Dermis lymphatic vessel endothelial cell (primary cell): Measurements from ENCODE around the gene MYL12A. TPM values are rescaled to one million over a fixed set of nuclear protein-coding genes. Genes with fewer than 3 reads are reported as not detected.

Source experiments
- total RNA-seq: library from RNA; depleted of rRNA; stranded (reverse); fragments of >200 nt; gene quantifications from 2 replicates; pipeline ENCODE4 v1.2.1, GENCODE V29; 2014

MYL12A gene
- 1,097 and 1,572 TPM in 2 replicates for total RNA-seq

DNA sequence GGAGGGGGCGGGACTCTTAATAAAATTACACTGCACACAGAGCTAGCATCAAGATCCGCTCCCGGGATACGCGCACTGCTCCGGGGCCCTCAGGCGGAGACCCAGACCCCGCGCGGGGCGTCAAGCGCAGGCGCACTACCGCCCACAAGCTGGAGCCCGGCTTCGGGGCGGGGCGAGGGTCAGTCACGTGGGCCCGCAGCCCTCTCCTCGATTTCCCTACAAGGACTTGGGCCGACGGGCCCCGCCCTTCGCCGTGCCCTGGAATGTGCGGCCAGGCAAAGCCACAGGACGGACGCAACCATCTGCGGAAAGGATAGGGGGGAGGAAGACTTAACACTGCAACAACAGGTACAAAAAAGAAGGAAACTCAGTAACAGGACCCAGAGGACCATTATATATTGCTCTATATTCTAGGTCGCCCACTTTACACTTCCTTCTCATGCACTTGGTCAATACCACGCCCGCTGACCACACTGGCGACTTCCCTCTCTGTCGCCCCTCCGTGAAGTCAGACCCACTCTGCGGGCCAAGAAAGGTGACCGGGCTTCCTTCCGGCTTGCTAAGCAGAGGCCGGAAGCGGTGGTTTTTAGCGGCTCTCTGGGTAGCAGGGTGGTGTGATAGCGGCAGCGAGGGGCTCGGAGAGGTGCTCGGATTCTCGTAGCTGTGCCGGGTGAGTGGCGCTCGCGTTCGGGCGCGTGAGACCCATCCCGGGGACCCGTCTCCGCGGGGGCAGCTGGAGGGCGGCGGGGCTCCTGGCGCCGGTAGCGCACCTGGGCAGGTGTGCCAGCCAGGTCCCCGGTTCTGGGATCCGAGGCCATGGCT, at the start of gene MYL12A:
TSS of gene MYL12A (plus strand) at position 562 of the 822 bp plus-strand sequence. CDS start 5,447 bp downstream, outside the sequence.

DNA sequence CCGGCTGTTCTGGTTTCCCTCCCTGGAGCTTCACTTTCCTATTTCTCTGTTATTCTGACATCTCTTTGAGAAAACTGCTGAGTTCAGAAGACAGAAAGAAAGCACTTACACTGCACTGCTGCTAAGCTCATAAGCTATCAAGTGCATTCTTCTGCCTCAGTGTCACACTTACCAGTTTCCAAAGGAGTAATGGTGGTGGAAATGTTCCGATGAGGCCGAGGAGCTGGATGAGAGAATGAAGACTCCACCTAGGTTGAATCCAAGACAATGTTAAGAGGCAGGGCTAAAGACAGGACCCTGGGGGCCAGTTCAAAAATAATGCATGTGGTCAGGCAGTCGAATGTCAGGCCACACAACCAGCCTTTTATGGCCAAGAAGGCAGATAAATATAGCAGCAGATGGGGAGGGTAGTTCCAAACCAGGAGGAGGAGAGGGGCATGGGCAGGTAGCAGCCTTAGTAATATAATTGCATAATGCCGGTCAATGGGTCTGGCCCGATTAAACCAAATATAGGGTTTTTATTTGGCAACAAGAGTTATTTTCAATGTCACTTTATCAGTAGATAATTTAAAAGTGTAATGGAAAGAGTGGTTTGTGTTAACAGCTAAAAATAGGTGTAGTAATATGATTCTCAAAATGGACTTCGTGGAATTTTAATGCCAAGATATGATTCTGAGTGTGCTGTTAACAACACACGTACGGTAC, 27.8 kb upstream of the MYL12A start, which contains the start of gene MYOM1:
TSS of gene MYOM1 (minus strand) at position 338 of the 705 bp plus-strand sequence. CDS start 4,745 bp downstream, outside the sequence.

DNA sequence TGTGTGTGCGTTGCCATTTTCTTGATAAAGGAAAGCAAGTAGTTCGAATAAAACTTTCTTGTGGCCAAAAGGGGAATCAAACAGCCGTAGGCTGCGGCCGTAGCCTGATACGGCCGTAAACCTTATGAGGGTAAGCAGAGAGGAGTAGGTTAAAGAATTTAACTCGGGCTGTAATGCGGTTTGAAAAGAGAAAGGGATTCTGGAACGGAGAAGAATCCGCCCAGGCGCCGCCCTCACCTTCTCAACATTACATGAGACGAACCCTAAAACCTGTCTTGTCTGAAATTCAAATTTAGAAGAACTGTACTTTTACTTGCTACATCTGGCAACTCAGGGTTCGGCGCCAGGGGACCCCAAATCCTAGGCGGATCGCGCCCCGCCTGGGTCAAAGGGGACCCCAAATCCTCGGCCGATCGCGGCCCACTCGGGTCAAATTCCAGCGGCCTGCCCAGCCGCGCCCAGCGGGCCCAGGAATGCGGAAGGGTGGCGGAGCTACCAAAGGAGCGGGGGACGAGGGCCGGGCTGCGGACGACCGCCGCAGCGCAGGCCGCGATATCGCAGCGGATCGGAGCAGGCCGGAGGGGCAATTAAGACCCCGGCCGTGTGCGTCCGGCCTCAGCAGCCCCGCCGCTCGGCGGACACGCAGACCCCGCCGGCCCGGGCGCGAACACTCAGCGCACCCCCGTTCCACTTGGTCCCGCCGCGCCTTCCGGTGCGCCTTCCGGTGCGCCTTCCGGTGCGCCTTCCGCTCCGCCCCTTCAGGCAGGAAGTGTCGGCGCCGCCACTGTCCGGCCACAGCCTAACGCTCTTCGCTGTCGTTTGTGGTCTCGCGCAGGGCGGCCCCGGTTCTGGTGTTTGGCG, 14.0 kb downstream of the MYL12A start, which contains the start of gene MYL12B:
TSS of gene MYL12B (plus strand) at position 761 of the 861 bp plus-strand sequence. CDS start 10,766 bp downstream, outside the sequence.

Other genes with a start within 250 kb of the MYL12A start
- gene LPIN2, start 234.7 kb upstream of the MYL12A start, total RNA-seq: 31.4 and 31.5 TPM in 2 replicates
- gene MYOM1, start 27.8 kb upstream of the MYL12A start, total RNA-seq: 0.43 and 2.4 TPM in 2 replicates
- 629 and 827 TPM in 2 replicates for gene MYL12B, start 14.3 kb downstream of the MYL12A start, total RNA-seq
- gene TGIF1, start 202.4 kb downstream of the MYL12A start, total RNA-seq: 90.7 and 127 TPM in 2 replicates